Smooth muscle cell (in vitro differentiated cells): ENCODE measurements around the gene CNBP. TPM values are rescaled to one million over a fixed set of nuclear protein-coding genes. Genes with fewer than 3 reads are reported as not detected.

Experiments used
- DNase-seq: peaks from one replicate; lab custom pipeline; 2025; ENCODE audit not compliant: unreplicated experiment; lab: John Stamatoyannopoulos, UW
- H2AFZ ChIP-seq: fragments of 200-600 bp; sonication (generic); 2 replicates; pipeline ENCODE4 v1.6.0; 2016; ENCODE audit warnings: antibody characterized with exemption, low read depth, mild to moderate bottlenecking
- H3F3A ChIP-seq: fragments of 200-600 bp; sonication (generic); 2 replicates; pipeline ENCODE4 v1.6.0; 2017; ENCODE audit warnings: antibody characterized with exemption, low read depth
- H3K27ac ChIP-seq: fragments of 200-600 bp; sonication (generic); 2 replicates; pipeline ENCODE4 v1.5.1; 2016; ENCODE audit warnings: low read depth, mild to moderate bottlenecking
- H3K27me3 ChIP-seq: fragments of 200-600 bp; sonication (generic); 2 replicates; pipeline ENCODE4 v1.6.1; 2016; ENCODE audit warnings: low read depth, mild to moderate bottlenecking
- H3K36me3 ChIP-seq: fragments of 200-600 bp; sonication (generic); 2 replicates; pipeline ENCODE4 v1.5.1; 2016; ENCODE audit warnings: low read depth
- H3K4me1 ChIP-seq: fragments of 200-600 bp; sonication (generic); 2 replicates; pipeline ENCODE4 v1.5.1; 2016; ENCODE audit warnings: low read depth
- H3K4me2 ChIP-seq: fragments of 200-600 bp; sonication (generic); 2 replicates; pipeline ENCODE4 v1.6.0; 2016; ENCODE audit warnings: mild to moderate bottlenecking
- H3K4me3 ChIP-seq: fragments of 200-600 bp; sonication (generic); 2 replicates; pipeline ENCODE4 v1.5.1; 2016; ENCODE audit warnings: mild to moderate bottlenecking
- H3K79me2 ChIP-seq: fragments of 200-600 bp; sonication (generic); 2 replicates; pipeline ENCODE4 v1.6.0; 2016; ENCODE audit warnings: low read depth, mild to moderate bottlenecking
- H3K9ac ChIP-seq: fragments of 200-600 bp; sonication (generic); 2 replicates; pipeline ENCODE4 v1.6.0; 2016; ENCODE audit warnings: low read depth
- H3K9me3 ChIP-seq: fragments of 200-600 bp; sonication (generic); replicated peaks from 2 replicates; pipeline ENCODE4 v1.5.1; 2016; ENCODE audit warnings: low read depth
- H4K20me1 ChIP-seq: fragments of 200-600 bp; sonication (generic); 2 replicates; pipeline ENCODE4 v1.6.0; 2016; ENCODE audit warnings: low read depth
- WGBS: methylation state at CpG from one replicate; pipeline ENCODE4 v1.1.7; 2016; ENCODE audit warnings: low lambda C conversion rate; 5-methylcytosine and 5-hydroxymethylcytosine counted together
- polyA plus RNA-seq: library from polyadenylated mRNA; unstranded; fragments of >200 nt; fragmentation: Nextera tagmentation; extraction: Ambion mirVana; gene quantifications from 2 replicates; pipeline ENCODE4 v1.2.1, GENCODE V29; 2016
- total RNA-seq: library from RNA; depleted of rRNA; stranded (reverse); fragments of >200 nt; gene quantifications from 2 replicates; pipeline ENCODE4 v1.2.3, GENCODE V29; 2014
- TF ChIP-seq, protein P1 (sequence below): fragments of 200-600 bp; sonication (generic); IDR thresholded peaks from 2 replicates; pipeline ENCODE4 v1.5.1; 2017; ENCODE audit warnings: borderline replicate concordance, mild to moderate bottlenecking, antibody characterized with exemption; ENCODE audit not compliant: insufficient read depth, poor library complexity, severe bottlenecking

CNBP gene
- total and polyA plus RNA-seq, 2 experiments from 2014 or later, result 181 to 198 TPM

DNA sequence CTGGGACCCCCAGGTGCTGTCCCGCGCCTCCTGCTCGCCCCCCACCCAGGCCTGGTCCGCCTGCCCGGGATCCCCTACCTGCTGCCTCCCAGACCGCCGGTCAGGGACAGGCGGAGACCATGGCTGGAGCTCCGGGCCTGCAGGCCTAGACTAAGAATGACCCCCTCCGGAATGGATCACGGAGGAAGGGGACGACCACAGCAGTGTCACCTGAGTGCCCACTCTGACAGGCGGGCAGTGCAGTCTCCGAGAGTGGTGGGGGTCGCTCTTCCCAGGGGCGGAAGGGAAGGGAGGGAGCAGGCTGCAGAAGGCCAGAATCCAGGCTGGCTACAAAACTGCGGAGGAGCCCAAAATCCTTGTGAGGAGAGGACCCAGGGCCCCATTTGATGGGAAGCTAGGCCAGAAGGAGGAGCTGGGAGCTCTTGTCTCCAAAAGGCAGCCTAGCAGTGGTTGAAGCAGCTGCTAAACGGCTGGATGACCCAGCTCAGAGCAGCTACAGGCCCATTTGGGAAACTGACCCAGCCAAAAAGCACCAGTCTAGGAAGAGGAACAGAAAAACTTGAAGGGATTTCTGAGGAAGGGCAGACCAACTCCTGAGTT lies 61.2 kb downstream of the CNBP start:
- peaks cover 26% of the 10 kb centered on the region for H3K79me2 ChIP-seq
- H3K27me3 ChIP-seq, result no peaks in the 10 kb centered on the region
- H3K27ac ChIP-seq, result peak overlapping the region; percentile 73
- TF ChIP-seq, protein P1, sequence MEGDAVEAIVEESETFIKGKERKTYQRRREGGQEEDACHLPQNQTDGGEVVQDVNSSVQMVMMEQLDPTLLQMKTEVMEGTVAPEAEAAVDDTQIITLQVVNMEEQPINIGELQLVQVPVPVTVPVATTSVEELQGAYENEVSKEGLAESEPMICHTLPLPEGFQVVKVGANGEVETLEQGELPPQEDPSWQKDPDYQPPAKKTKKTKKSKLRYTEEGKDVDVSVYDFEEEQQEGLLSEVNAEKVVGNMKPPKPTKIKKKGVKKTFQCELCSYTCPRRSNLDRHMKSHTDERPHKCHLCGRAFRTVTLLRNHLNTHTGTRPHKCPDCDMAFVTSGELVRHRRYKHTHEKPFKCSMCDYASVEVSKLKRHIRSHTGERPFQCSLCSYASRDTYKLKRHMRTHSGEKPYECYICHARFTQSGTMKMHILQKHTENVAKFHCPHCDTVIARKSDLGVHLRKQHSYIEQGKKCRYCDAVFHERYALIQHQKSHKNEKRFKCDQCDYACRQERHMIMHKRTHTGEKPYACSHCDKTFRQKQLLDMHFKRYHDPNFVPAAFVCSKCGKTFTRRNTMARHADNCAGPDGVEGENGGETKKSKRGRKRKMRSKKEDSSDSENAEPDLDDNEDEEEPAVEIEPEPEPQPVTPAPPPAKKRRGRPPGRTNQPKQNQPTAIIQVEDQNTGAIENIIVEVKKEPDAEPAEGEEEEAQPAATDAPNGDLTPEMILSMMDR, result no peak
- H3K4me2 ChIP-seq, result peak overlapping the region; percentile 86
- H3K9ac ChIP-seq, result no peak overlapping the region
- no peak overlapping the region for H2AFZ ChIP-seq
- peak; percentile 45 for DNase-seq
- no peaks in the 10 kb centered on the region for H3K9me3 ChIP-seq
- WGBS, result 20% methylated on average over 18 of the region's 18 CpGs
- H3K36me3 ChIP-seq, result no peaks in the 10 kb centered on the region
- peaks cover 17% of the 10 kb centered on the region for H3F3A ChIP-seq
- H3K4me3 ChIP-seq, result peak overlapping the region; percentile 80
- peaks cover 14% of the 10 kb centered on the region for H3K4me1 ChIP-seq
- H4K20me1 ChIP-seq, result peaks cover 29% of the 10 kb centered on the region

DNA sequence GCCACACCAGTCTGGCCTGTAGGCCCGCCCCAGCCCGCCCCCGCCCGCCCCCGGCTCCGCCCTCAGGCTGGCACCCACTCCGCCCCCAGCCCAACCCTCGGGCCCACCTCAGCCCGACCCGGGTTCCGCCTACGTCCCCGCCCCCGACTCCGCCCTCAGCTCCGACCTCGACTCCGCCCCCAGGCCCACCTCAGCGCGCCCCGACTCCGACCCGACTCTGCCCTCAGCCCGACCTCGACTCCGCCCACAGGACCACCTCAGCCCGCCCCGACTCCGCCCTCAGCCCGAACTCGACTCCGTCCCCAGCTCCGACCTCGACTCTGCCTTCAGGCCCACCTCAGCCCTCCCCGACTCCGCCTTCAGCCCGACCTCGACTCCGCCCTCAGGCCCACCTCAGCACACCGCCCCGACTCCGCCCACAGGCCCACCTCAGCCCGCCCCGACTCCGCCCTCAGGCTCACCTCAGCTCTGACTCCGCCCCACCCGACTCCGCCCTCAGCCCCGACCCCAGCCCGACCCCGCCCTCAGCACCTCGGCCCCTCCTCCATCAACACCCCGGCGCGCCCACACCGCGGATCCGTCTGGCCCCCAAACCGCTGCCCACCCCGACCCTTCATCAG lies 61.8 kb downstream of the CNBP start, which contains the start of gene RAB43:
Gene RAB43, minus strand, starts transcription at position 13 of the 620 bp plus-strand sequence. CDS start 315 bp downstream, outside the sequence.
- TF ChIP-seq, protein P1, result no peak
- Histone ChIP-seq H3K4me3 (peak within 1 kb of the TSS; percentile 80), H3K36me3 (no peaks in the 10 kb centered on the region), H3F3A (peaks cover 23% of the 10 kb centered on the region), H3K27me3 (no peaks in the 10 kb centered on the region), H2AFZ (peak within 1 kb of the TSS; percentile 69), H4K20me1 (peaks cover 35% of the 10 kb centered on the region), H3K9ac (peak within 1 kb of the TSS; percentile 83), H3K4me2 (peak within 1 kb of the TSS; percentile 86), H3K27ac (peak within 1 kb of the TSS; percentile 73), H3K9me3 (no peaks in the 10 kb centered on the region), H3K79me2 (peaks cover 32% of the 10 kb centered on the region), H3K4me1 (peaks cover 15% of the 10 kb centered on the region)
- DNase-seq, result peak; percentile 83
- WGBS, result 5% methylated on average over 4 of the region's 60 CpGs

DNA sequence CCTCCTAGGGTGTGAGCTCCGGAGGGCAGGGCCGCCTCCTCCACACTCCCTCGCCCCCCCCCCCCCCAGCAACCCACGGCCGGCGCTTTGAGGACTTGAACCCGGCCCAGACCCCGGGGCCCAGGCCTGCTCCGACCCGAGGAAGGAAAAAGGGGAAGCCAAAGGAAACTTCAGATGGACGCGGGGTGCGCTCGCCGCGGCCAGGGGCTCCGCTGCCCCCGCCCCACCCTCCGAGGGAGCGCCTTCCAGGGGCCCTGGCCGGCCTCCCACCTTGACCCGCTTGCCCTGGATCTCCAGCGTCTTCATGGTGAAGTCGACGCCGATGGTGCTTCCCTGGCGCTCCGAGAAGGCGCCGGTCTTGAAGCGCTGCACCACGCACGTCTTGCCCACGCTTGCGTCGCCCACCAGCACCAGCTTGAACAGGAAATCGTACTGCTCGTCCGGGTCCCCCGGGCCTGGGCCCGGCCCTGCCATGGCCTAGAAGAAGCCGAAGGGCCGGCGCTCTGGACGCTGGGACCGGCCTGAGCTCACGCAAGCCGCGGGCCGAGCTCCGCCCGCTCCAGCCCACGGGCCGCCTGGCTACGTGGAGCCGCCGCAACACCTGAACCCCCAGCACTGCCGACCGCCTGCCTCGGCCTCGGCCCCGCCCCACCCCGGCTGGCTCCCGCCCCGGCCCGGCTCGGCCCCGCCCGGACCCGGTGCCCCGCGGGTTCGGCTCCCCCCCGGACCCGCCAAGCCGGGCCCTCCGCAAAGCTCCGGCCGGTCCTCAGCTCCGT lies 62.5 kb downstream of the CNBP start:
- H3K9ac ChIP-seq, result peak overlapping the region; percentile 83
- H3K9me3 ChIP-seq, result no peaks in the 10 kb centered on the region
- H4K20me1 ChIP-seq, result peaks cover 42% of the 10 kb centered on the region
- DNase-seq, result no peak
- peak overlapping the region; percentile 80 for H3K4me3 ChIP-seq
- peaks cover 37% of the 10 kb centered on the region for H3K79me2 ChIP-seq
- H3K27me3 ChIP-seq, result no peaks in the 10 kb centered on the region
- H3K36me3 ChIP-seq, result no peaks in the 10 kb centered on the region
- peak overlapping the region; percentile 73 for H3K27ac ChIP-seq
- peak overlapping the region; percentile 69 for H2AFZ ChIP-seq
- 1% methylated on average over 48 of the region's 80 CpGs for WGBS
- TF ChIP-seq, protein P1, result no peak
- H3K4me2 ChIP-seq, result peak overlapping the region; percentile 86
- H3F3A ChIP-seq, result peaks cover 23% of the 10 kb centered on the region
- peaks cover 19% of the 10 kb centered on the region for H3K4me1 ChIP-seq
